Mononuclear cell (primary cell): ENCODE measurements around the gene BIRC2. TPM values are rescaled to one million over a fixed set of nuclear protein-coding genes. Genes with fewer than 3 reads are reported as not detected.

Experiments used
- H3K27me3 ChIP-seq: 2 replicates; pipeline ENCODE4 v1.6.0; 2011; ENCODE audit warnings: low read length, control low read depth; ENCODE audit not compliant: insufficient read depth
- H3K4me1 ChIP-seq: 2 replicates; pipeline ENCODE4 v1.5.1; 2011; ENCODE audit warnings: mild to moderate bottlenecking, low read length, control low read depth; ENCODE audit not compliant: insufficient read depth
- H3K4me3 ChIP-seq: 2 replicates; pipeline ENCODE4 v1.5.1; 2011; ENCODE audit warnings: mild to moderate bottlenecking, low read length, moderate library complexity
- H3K9me3 ChIP-seq: 2 replicates; pipeline ENCODE4 v1.5.1; 2011; ENCODE audit warnings: low read depth, mild to moderate bottlenecking, control low read depth, low read length
- total RNA-seq: library from RNA; depleted of rRNA; stranded (reverse); fragments of >200 nt; gene quantifications from one replicate; pipeline ENCODE4 v1.2.3, GENCODE V29; 2012

BIRC2 gene
- total RNA-seq, 1 donor: 218 TPM

- Histone ChIP-seq H3K9me3 (no peaks in the 10 kb centered on the region), H3K4me1 (no peaks in the 10 kb centered on the region), H3K4me3 (no peak overlapping the region), H3K27me3 (no peaks in the 10 kb centered on the region)
These were observed 49.9 kb downstream of the BIRC2 start for GRCh38 chr11:102396708-102397563.

GRCh38 chr11:102398297-102398696 lies 51.3 kb downstream of the BIRC2 start:
- Histone ChIP-seq H3K27me3 (no peaks in the 10 kb centered on the region), H3K4me3 (no peak overlapping the region), H3K4me1 (peaks cover 4% of the 10 kb centered on the region), H3K9me3 (no peaks in the 10 kb centered on the region)

GRCh38 chr11:102399189-102399588 lies 52.2 kb downstream of the BIRC2 start:
- Histone ChIP-seq H3K9me3 (no peaks in the 10 kb centered on the region), H3K27me3 (no peaks in the 10 kb centered on the region), H3K4me3 (no peak overlapping the region), H3K4me1 (peaks cover 4% of the 10 kb centered on the region)

GRCh38 chr11:102400603-102401002 lies 53.6 kb downstream of the BIRC2 start:
- H3K27me3 ChIP-seq: no peaks in the 10 kb centered on the region
- no peak overlapping the region for H3K4me3 ChIP-seq
- H3K9me3 ChIP-seq: no peaks in the 10 kb centered on the region
- peaks cover 4% of the 10 kb centered on the region for H3K4me1 ChIP-seq

GRCh38 chr11:102401905-102402304 lies 54.9 kb downstream of the BIRC2 start:
- no peaks in the 10 kb centered on the region for H3K27me3 ChIP-seq
- peaks cover 13% of the 10 kb centered on the region for H3K4me1 ChIP-seq
- no peak overlapping the region for H3K4me3 ChIP-seq
- no peaks in the 10 kb centered on the region for H3K9me3 ChIP-seq

GRCh38 chr11:102402548-102402947 lies 55.5 kb downstream of the BIRC2 start:
- Histone ChIP-seq H3K27me3 (no peaks in the 10 kb centered on the region), H3K9me3 (no peaks in the 10 kb centered on the region), H3K4me1 (peaks cover 19% of the 10 kb centered on the region), H3K4me3 (no peak overlapping the region)

- Histone ChIP-seq H3K4me3 (no peak overlapping the region), H3K9me3 (no peaks in the 10 kb centered on the region), H3K27me3 (no peaks in the 10 kb centered on the region), H3K4me1 (peaks cover 25% of the 10 kb centered on the region)
These were observed 58.5 kb downstream of the BIRC2 start for GRCh38 chr11:102405501-102405900.

- no peak overlapping the region for H3K4me3 ChIP-seq
- no peaks in the 10 kb centered on the region for H3K9me3 ChIP-seq
- H3K4me1 ChIP-seq: peaks cover 31% of the 10 kb centered on the region
- H3K27me3 ChIP-seq: no peaks in the 10 kb centered on the region
These were observed 59.1 kb downstream of the BIRC2 start for GRCh38 chr11:102406099-102406498.

GRCh38 chr11:102407901-102408300 lies 60.9 kb downstream of the BIRC2 start:
- H3K4me1 ChIP-seq: peaks cover 40% of the 10 kb centered on the region
- H3K9me3 ChIP-seq: no peaks in the 10 kb centered on the region
- no peaks in the 10 kb centered on the region for H3K27me3 ChIP-seq
- no peak overlapping the region for H3K4me3 ChIP-seq

- Histone ChIP-seq H3K9me3 (no peaks in the 10 kb centered on the region), H3K27me3 (no peaks in the 10 kb centered on the region), H3K4me1 (peaks cover 40% of the 10 kb centered on the region), H3K4me3 (no peak overlapping the region)
These were observed 61.3 kb downstream of the BIRC2 start for GRCh38 chr11:102408339-102408738.

- no peaks in the 10 kb centered on the region for H3K27me3 ChIP-seq
- H3K4me1 ChIP-seq: peaks cover 52% of the 10 kb centered on the region
- no peaks in the 10 kb centered on the region for H3K9me3 ChIP-seq
- H3K4me3 ChIP-seq: no peak overlapping the region
These were observed 63.4 kb downstream of the BIRC2 start for GRCh38 chr11:102410382-102410784.

GRCh38 chr11:102411142-102411541 lies 64.1 kb downstream of the BIRC2 start:
- Histone ChIP-seq H3K27me3 (no peaks in the 10 kb centered on the region), H3K9me3 (no peaks in the 10 kb centered on the region), H3K4me3 (no peak overlapping the region), H3K4me1 (peaks cover 55% of the 10 kb centered on the region)

GRCh38 chr11:102413497-102413896 lies 66.5 kb downstream of the BIRC2 start:
- Histone ChIP-seq H3K9me3 (no peaks in the 10 kb centered on the region), H3K4me1 (peaks cover 48% of the 10 kb centered on the region), H3K4me3 (no peak overlapping the region), H3K27me3 (no peaks in the 10 kb centered on the region)

GRCh38 chr11:102414559-102414958 lies 67.5 kb downstream of the BIRC2 start:
- H3K27me3 ChIP-seq: no peaks in the 10 kb centered on the region
- no peak overlapping the region for H3K4me3 ChIP-seq
- H3K9me3 ChIP-seq: no peaks in the 10 kb centered on the region
- peaks cover 48% of the 10 kb centered on the region for H3K4me1 ChIP-seq

GRCh38 chr11:102415304-102415916 lies 68.4 kb downstream of the BIRC2 start:
- H3K4me1 ChIP-seq: peaks cover 46% of the 10 kb centered on the region
- H3K9me3 ChIP-seq: no peaks in the 10 kb centered on the region
- no peaks in the 10 kb centered on the region for H3K27me3 ChIP-seq
- H3K4me3 ChIP-seq: no peak overlapping the region

- no peaks in the 10 kb centered on the region for H3K27me3 ChIP-seq
- H3K4me3 ChIP-seq: no peak overlapping the region
- H3K4me1 ChIP-seq: peaks cover 37% of the 10 kb centered on the region
- no peaks in the 10 kb centered on the region for H3K9me3 ChIP-seq
These were observed 70.0 kb downstream of the BIRC2 start for GRCh38 chr11:102416976-102417375.
